ENCODE data around the gene ZNF484.
"Not testable (repeated sequence)": the region's sequence is repeated elsewhere in the genome, so short reads cannot be mapped to it uniquely, and the experiment has no call there.

The ZNF484 gene

GRCh38 chr9:92877531-92878430 is at the start of gene ZNF484:
ZNF484 (minus strand) TSS chr9:92878038; CDS start chr9:92875029, 3,009 bp downstream.
- DNase-seq (ENCODE audit: low read depth in 2 of 2): peak; percentile 89 to 96

DNA sequence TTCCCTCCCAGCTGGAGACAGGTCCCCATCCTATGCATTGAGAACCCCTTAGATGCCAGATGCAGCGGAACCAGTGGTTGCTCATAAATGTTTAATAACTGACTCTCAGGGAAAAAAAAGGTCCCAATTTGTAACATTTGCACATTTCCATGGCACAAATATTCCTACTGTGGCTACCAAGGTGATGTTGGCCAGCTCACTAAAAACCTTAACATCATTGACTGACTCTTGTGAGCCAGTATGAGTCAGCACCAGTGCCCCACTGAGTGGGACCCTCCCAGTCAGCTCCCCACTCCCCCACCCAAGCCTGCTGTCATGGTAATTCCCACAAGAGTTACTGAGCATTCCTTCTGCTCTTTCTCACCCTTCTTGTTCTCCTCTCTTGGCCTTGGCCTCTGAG is 42.6 kb upstream of the ZNF484 start:
- no peak for DNase-seq (ENCODE audit: low read depth in 2 of 2)

- DNase-seq (ENCODE audit: low read depth in 2 of 2): no peak
These were observed 39.5 kb upstream of the ZNF484 start for GRCh38 chr9:92917176-92917800.

- no peak for DNase-seq (ENCODE audit: low read depth in 2 of 2)
These were observed 34.0 kb upstream of the ZNF484 start for GRCh38 chr9:92911511-92912475.

DNA sequence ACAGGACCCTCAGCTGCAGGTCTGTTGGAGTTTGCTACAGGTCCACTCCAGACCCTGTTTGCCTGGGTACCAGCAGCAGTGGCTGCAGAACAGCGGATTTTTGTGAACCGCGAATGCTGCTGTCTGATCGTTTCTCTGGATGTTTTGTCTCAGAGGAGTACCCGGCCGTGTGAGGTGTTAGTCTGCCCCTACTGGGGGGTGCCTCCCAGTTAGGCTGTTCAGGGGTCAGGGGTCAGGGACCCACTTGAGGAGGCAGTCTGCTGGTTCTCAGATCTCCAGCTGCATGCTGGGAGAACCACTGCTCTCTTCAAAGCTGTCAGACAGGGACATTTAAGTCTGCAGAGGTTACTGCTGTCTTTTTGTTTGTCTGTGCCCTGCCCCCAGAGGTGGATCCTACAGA is 27.3 kb upstream of the ZNF484 start:
- DNase-seq (ENCODE audit: low read depth in 2 of 2): not testable (repeated sequence)

DNA sequence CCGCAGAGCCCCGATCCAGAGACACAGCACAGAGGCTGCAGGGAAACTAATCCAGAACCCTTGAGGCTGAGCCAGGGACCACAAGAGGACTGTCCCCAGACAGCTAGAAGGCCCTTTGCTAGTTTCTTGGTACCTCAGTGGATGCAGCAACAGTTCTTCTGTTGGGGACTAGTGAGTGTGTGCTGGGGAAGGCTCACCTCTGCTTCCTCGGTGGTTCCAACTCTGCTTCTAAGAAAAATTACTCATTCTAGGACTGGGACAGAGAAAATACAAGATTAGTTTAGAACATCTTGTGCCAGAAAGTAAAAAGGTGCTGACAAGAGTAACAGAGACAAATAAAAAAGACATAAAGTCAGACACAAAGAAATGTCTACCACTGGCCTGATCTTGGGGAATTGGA is 19.5 kb upstream of the ZNF484 start:
- no peak for DNase-seq (ENCODE audit: low read depth in 2 of 2)

DNA sequence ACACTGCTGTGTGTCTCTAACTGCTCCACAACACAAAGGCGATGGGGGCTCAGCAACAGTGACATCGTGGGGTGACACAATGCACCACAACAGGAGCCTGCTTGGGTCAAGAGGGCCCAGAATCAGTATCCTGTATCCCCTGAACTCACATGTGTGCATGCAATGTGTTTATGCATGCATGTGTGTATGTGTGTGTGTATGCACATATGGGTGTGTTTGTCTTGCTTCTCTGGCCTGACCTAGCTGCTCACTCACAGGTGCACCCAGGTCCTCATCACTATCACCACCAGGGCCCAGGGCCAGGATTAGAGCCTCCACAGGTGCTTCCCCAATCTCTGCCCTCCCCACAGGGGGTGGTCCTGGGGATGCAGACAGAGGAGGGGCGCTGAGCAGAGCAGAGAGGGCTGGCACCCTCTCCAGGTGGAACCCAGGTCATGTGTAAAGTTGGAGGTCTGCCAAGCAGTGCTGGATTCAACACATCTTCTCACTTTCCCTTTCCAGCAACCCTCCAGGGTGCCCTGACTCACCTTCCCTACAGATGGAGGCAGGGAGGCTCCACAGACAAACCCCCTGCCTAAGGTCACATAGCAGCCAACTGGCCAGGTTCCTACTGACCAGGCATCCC is 18.1 kb upstream of the ZNF484 start:
- DNase-seq (ENCODE audit: low read depth in 2 of 2): no peak

- DNase-seq (ENCODE audit: low read depth in 2 of 2): no peak
These were observed 17.0 kb upstream of the ZNF484 start for GRCh38 chr9:92894711-92895362.

- DNase-seq (ENCODE audit: low read depth in 2 of 2): not testable (repeated sequence)
These were observed 16.2 kb upstream of the ZNF484 start for GRCh38 chr9:92893916-92894610.

GRCh38 chr9:92892276-92892675 is 14.4 kb upstream of the ZNF484 start:
- DNase-seq (ENCODE audit: low read depth in 2 of 2): not testable (repeated sequence)

DNA sequence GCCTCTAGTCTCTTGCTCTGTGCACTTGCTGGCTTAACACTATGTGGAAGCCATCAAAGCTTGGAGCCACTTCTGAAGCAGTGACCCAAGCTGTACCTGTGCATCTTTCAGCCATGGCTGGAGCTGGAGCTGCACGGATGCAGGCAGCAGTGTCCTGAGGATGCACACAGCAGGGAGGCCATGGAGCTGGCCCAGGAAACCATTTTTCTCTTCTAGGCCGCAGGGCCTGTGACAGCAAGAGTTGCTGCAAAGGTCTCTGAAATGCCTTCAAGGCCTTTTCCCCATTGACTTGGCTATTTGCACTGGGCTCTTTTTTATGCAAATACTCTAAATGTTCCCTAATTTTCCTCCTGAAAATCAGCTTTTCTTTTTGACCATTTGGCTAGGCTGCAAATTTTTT is 12.9 kb upstream of the ZNF484 start:
- no peak for DNase-seq (ENCODE audit: low read depth in 2 of 2)

DNA sequence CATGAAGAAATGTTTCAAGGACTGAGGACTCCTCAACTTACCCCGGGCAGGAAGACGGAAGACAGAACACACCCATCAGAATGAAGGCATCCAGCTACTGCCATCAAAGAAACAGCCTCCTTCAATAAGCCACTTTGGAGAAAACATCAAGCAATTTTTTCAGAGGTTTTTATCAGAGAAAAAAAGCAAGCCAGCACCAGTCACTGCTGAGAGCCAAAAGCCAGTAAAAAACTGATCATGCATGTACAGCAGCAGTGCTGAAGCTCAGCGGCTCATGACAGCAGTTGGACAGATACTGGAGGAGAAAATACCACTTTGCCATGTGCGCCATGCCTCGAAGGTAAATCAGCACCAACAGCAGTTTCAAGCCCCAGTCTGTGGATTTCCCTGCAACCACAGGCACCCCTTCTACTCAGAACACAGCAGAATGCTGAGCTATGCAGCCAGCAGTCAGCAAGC is 10.1 kb upstream of the ZNF484 start:
- DNase-seq (ENCODE audit: low read depth in 2 of 2): no peak

DNA sequence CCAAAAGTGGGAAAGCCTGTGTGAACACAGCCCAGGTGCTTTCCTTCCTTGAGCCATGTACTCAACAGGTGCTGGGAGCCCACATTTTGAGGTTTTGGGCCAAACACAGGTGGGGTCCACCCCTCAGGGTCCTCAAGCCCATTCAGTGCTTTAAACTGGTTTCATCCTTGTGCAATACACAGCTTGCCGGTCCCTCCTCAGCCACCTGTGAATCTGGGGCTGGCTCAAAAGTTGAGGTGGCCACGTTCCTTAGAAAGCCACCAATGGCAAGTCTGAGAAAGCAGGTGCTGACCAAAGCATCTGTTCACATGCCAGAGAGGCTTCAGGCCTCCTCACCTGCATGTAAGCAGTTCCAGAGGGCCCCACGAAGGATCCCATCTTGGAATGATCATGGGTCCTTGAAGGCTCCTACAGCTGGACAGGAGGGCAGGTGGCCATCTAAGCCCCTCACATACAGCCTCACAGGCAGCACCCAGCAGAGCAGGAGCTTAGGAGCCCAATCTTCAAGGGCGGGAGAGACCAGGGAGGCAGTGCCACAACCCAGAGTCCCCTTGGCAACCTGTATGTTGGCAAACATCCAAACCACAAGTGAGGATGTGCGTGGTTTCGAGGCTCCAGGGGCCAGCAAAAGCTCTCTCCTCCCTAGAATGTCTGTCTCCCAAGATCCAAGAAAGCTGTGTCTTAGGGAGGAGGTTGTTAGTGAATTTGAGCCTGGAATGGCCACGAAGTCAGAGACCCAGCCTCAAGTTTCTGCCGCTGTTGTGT is 9.2 kb upstream of the ZNF484 start:
- DNase-seq (ENCODE audit: low read depth in 2 of 2): not testable (repeated sequence)

DNA sequence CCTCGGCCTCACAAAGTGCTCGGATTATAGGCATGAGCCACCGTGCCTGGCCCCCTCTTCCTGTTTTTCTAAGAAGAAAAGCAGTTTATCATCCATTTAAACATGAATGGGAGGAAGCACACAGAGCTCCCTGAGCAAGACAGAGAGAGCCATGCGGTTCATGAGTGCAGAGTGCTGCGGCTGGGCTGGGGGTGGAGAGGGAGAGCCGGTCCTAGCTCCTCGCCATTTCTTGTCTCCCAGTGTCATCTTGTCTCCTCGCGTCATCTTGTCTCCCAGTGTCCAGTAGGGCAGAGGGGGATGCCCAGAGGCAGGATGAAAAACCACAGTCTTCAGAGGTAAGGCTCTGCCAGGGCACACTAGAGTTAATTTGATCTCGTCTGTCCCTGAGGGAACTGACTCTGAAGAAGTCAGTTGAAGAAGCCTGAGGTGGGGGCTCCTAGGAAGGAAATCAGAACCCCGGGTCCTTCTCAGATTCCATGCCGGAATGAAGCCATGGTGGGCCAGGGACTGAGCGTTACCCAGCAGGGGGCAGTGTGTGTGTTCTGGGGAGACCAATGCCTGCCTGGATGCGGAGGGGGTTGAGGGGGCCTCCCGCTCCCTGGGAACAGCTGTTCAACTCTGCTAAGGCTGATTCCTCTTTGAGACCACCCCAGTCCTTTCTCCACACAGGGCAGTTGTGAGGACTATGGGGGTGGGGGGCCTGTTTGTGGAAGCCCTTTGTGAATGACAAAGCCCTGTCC is 6.0 kb upstream of the ZNF484 start:
- not testable (repeated sequence) for DNase-seq (ENCODE audit: low read depth in 2 of 2)

DNA sequence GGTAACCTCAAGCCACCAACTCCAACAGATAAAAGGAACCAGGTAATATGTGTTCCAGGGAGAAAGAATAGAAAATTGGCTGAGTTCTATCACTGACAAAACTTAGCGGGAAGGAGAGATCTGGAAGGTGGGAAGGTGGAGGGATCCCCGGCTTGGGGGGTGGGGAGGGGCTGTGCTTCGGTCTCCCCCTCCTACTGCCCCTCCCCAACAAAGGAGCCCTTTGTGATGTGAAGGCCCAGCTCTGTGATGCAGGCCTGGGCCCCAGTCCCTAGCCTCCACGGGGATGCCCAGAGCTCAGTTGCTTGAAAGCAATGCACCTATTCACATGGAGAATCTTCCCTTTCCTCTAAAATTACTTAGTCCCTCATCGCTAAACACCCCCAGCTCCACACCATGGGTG is 4.4 kb upstream of the ZNF484 start:
- no peak for DNase-seq (ENCODE audit: low read depth in 2 of 2)

DNA sequence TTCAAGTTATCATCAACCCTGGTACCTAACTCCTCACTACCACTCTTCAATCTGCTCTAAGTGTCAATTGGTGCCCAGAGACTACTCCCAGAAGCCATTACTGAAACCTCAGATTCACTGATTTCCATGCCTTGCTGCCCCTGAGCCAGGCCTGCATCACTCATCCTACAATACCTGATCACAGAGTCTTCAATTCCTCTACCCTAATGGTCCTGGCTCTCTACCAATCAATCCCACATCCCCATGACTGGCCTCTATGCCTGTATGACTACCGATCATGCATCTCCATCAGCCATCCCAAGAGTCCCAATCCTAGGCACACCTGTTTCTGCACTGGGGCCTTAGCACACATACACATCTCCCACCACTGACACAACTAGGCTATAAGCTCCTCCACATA is 2.5 kb downstream of the ZNF484 start:
- DNase-seq (ENCODE audit: low read depth in 2 of 2): no peak

- no peak for DNase-seq (ENCODE audit: low read depth in 2 of 2)
These were observed 7.5 kb downstream of the ZNF484 start for GRCh38 chr9:92870289-92870688.

- DNase-seq (ENCODE audit: low read depth in 2 of 2): not testable (repeated sequence)
These were observed 11.2 kb downstream of the ZNF484 start for GRCh38 chr9:92866600-92866999.

DNA sequence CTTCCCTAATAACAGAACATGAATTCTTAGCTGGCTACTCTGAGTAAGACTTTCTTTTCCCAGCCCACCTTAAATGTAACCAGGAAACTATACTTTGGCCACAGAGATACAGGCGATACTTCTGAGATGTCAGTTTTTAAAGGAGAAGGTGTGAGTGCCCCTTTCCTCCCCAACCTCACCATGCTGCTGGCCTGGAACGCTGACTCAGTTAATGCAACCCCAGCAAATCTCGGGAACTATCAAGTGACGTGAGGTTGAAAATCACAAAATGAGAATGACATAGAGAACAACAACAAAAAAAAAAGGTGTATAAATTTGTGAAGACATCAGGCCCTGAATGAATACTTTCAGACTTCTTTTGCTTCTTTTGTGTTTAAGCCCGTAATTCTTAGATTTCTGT is 13.7 kb downstream of the ZNF484 start:
- no peak for DNase-seq (ENCODE audit: low read depth in 2 of 2)

Measured in stimulated activated CD4-positive, alpha-beta T cell treated with anti-CD3 and anti-CD28 coated beads, Interleukin-1b, Interleukin-23, amount 100 ng/mL, for 1 hour (primary cell).